HG03457 (cell line): ENCODE measurements around the gene CASP12.

Source experiments
- ATAC-seq: cut with Tn5 transposase; IDR thresholded peaks from one replicate; pipeline ENCODE4 v1.9.1; 2021; ENCODE audit warnings: moderate number of reproducible peaks; ENCODE audit not compliant: unreplicated experiment

The CASP12 gene

DNA sequence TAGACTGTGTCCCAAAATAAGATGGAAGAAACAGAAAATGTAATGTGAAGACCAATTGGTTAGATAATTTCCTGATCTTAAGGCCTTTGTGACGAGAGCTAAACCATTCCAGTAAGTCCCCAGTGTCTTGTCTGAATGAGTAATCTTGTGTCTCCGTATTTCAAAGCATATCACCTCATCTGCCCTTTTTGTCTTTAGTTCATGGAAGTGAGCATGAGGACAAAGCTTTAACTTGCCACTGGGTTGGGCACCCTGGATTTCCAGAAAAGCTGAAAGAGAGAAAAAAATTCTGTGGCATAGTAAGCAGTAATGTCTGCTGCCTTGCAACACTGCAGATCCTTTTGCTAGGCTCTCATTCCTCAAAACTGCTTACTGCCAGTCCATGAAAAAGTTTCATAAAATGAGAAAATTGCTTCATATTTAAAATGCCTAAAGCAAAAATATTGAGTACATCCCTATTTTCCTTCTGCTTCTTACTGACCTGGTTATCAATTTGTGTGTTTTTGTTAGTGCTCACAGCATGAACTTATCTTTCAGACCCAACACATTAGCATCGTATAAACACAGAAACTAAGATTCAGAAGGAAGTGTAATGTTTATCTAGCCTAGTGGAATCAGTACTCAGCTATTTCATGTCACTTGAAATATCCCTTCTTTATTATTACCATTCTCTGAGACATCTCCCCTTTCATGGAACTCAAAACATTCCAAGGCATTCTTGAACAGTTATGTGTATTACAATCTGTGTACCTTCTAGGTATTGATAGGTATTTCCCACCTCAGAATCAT, 5.3 kb downstream of the CASP12 start:
- no peak for ATAC-seq

GRCh38 chr11:104891135-104891534, 7.1 kb downstream of the CASP12 start:
- ATAC-seq = no peak

- ATAC-seq = no peak
Observed at GRCh38 chr11:104883342-104883741, 14.9 kb downstream of the CASP12 start.

- peak; percentile 74 for ATAC-seq
Observed at GRCh38 chr11:104881117-104881794, 17.0 kb downstream of the CASP12 start.

DNA sequence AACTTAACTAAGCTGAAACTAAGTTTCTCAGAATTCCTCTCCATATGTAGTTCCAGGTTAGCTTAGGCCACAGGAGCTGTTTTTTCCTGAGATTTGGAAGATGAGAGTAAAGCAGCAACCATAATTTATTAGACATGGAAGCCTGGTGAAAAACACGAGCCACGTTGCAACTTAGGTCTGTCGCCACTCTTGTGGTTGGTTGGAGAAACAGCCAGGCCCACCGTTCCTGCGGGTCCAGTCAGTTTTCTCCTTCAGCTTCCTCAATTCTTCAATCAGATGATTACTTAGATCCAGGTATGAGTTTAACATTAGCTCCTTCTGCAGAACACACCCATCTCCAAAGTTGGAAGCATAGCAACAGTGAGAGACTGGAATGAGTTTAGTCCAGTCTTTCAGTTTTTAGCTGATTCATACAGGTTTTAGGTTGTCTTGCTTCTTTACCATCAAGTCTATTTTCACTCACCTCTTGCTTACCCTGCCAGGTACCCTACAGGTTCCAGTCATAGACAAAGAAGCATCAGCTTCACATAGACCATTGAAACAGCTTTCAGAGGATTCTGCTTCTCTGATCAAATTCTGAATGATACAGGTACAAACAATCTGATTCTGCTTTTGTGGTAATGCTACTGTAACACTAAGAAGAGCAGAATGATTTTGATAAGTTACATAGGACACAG, 18.6 kb downstream of the CASP12 start:
- ATAC-seq = no peak

DNA sequence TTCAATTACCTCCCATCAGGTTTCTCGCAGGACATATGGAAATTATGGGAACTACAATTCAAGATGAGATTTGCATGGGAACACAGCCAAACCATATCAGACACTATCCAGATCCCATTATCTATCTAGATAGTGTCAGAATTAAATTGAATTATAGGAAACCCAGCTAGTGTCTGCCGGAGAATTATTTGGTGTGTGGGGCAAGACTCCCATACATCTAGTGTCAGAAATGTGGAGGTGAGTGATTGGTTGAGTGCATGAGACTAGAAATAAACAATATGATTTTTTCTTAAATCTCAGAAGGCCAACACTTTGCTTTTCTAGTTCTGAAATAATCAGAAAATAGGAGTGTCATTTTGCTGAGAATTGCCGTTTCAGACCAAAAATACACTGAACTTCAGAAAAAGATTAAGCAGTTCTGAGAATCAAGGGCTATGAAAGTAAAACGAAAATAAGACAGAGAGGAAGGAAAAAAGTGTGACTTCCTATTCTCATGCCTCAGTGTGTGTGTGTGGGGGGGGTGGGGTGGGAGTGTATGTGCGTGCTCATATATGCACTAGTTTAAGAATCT, 21.3 kb downstream of the CASP12 start:
- ATAC-seq = no peak

- no peak for ATAC-seq
Observed at GRCh38 chr11:104876324-104876723, 21.9 kb downstream of the CASP12 start.

- no peak for ATAC-seq
Observed at GRCh38 chr11:104873252-104873651, 25.0 kb downstream of the CASP12 start.

DNA sequence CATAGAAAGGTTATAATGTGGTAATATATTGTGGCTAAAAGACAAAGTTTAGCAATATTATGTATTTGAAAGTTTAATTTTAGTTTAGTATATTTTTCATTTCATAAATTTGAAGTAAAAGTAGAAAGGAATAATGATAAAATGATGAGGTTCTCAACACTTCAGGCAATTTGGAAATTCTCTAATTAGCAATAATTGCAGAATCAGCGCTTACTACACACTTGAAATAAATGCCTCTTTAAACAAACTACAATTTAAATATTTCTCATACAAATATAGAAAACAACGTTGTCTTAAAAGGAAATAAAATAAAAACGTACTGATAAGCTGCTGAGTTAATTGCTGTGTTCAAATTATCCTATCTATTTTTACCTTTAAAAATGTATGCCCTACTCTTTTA, 25.9 kb downstream of the CASP12 start:
- ATAC-seq = no peak

- no peak for ATAC-seq
Observed at GRCh38 chr11:104870910-104871309, 27.4 kb downstream of the CASP12 start.

GRCh38 chr11:104866815-104867214, 31.4 kb downstream of the CASP12 start:
- ATAC-seq = no peak

GRCh38 chr11:104858882-104859775, 39.1 kb downstream of the CASP12 start:
- no peak for ATAC-seq

- ATAC-seq = no peak
Observed at GRCh38 chr11:104856607-104857006, 41.7 kb downstream of the CASP12 start.

- ATAC-seq = no peak
Observed at GRCh38 chr11:104855965-104856364, 42.3 kb downstream of the CASP12 start.

DNA sequence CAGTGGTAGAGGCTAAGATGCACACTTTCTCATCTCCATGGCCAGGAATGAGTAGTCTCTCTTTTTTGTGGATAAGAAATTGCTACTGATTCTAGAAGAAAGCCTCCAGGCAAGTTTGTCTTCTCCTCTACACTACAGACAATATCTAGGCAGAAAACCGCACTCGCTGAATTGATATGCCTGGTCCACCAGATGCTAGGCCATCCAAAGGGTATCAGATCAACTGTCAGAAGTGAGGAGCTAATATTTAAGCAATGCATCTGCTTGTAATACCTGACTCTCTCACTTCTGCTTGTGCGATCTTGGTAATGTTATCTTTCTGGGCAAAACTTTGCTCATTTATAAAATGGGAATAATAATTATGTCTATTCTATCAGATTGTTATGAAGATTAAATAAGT, 45.0 kb downstream of the CASP12 start:
- no peak for ATAC-seq

DNA sequence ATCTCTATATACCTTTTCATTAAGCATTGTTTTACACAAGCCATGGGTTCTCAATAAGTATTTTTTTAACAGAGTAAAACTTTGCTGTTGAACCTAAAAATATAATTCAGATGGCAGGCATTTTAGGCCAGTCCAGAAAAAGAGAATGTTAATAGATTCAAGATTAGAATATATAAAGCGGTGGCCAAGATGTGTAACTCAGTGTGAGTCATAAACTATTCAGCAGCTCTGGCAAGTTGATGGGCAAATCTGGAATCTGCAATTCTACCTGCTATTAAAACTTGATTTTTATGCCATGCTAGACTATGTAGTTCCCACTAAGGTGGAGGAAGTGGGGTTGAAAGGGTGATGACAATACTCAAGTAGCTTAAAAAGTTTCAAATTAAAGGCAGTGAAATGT, 45.4 kb downstream of the CASP12 start:
- ATAC-seq = no peak

DNA sequence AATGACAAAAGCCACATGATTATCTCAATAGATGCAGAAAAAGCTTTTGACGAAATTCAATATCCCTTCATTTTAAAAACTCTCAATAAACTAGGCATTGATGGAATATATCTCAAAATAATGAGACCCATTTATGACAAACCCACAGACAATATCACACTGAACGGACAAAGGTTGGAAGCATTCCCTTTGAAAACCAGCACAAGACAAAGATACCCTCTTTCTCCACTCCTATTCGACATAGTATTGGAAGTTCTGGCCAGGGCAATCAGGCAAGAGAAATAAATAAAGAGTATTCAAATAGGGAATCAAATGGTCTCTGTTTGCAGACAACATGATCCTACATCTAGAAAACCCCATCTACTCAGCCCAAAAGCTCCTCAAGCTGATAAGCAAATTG, 52.0 kb downstream of the CASP12 start:
- no peak for ATAC-seq

DNA sequence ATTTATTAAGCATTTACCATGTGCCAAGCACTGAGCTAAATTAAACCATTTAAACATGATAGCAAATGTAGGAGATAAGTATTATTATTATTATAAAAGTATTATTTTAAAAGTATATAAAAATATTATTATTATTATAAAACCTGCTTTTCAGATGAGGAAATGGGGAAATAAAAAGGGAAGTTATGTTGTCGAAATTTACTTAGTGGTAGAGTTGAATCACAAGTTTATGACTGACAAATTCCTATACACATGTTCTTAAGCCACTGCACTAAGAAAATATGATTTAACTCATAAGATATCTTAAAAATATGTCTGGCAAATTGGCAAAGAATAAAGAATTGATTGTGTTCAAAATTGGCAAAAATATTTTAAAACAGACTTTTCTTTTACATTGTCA, 53.8 kb downstream of the CASP12 start:
- ATAC-seq = no peak

- no peak for ATAC-seq
Observed at GRCh38 chr11:104843150-104843836, 55.0 kb downstream of the CASP12 start.

- no peak for ATAC-seq
Observed at GRCh38 chr11:104841973-104842525, 56.2 kb downstream of the CASP12 start.
